Central memory CD8-positive, alpha-beta T cell (primary cell): ENCODE data around the gene PDGFRB.
"Not testable (repeated sequence)": the region's sequence is repeated elsewhere in the genome, so short reads cannot be mapped to it uniquely, and the experiment has no call there.

Source experiments
- ATAC-seq: fragments of 150-1000 bp; cut with Tn5 transposase; replicated peaks from 2 replicates; pipeline ENCODE4 v1.10.0; 2022; ENCODE audit warnings: mild to moderate bottlenecking, moderate FRiP score, moderate number of reproducible peaks; ENCODE audit not compliant: poor library complexity, severe bottlenecking; ENCODE audit errors: extremely low read depth
- DNase-seq, 2 donors: peaks; one replicate each; pipeline ENCODE4 v3.0.0; 2021; ENCODE audit warnings: low spot score in 2 of 2
- H3K27ac Mint-ChIP-seq: one replicate; pipeline ENCODE4 v1.8.0; 2022; ENCODE audit warnings: low read depth, mild to moderate bottlenecking, moderate library complexity, mixed read lengths
- H3K27me3 Mint-ChIP-seq: one replicate; pipeline ENCODE4 v1.8.0; 2022; ENCODE audit warnings: mixed read lengths
- H3K36me3 Mint-ChIP-seq: one replicate; pipeline ENCODE4 v1.8.0; 2022; ENCODE audit warnings: mild to moderate bottlenecking, moderate library complexity, mixed read lengths; ENCODE audit not compliant: insufficient read depth
- H3K4me1 Mint-ChIP-seq: one replicate; pipeline ENCODE4 v1.8.0; 2022; ENCODE audit warnings: mixed read lengths
- H3K4me3 Mint-ChIP-seq: one replicate; pipeline ENCODE4 v1.8.0; 2022; ENCODE audit warnings: mild to moderate bottlenecking, moderate library complexity, mixed read lengths
- H3K9me3 Mint-ChIP-seq: one replicate; pipeline ENCODE4 v1.8.0; 2022; ENCODE audit warnings: mixed read lengths

The PDGFRB gene

GRCh38 chr5:150106674-150107426, 48.8 kb downstream of the PDGFRB start:
- no peaks in the 10 kb centered on the region for H3K4me1 Mint-ChIP-seq
- ATAC-seq (no peak), DNase-seq (no peak)
- no peaks in the 10 kb centered on the region for H3K9me3 Mint-ChIP-seq
- H3K36me3 Mint-ChIP-seq, result no peaks in the 10 kb centered on the region
- H3K27me3 Mint-ChIP-seq, result peaks cover 34% of the 10 kb centered on the region
- no peak overlapping the region for H3K4me3 Mint-ChIP-seq
- no peak overlapping the region for H3K27ac Mint-ChIP-seq

- H3K27me3 Mint-ChIP-seq, result peaks cover 27% of the 10 kb centered on the region
- no peaks in the 10 kb centered on the region for H3K9me3 Mint-ChIP-seq
- H3K36me3 Mint-ChIP-seq, result no peaks in the 10 kb centered on the region
- no peak overlapping the region for H3K4me3 Mint-ChIP-seq
- ATAC-seq (no peak), DNase-seq (no peak)
- no peak overlapping the region for H3K27ac Mint-ChIP-seq
- no peaks in the 10 kb centered on the region for H3K4me1 Mint-ChIP-seq
These were observed 49.6 kb downstream of the PDGFRB start for GRCh38 chr5:150105928-150106615.

- Mint-ChIP-seq H3K27me3 (peaks cover 30% of the 10 kb centered on the region), H3K36me3 (no peaks in the 10 kb centered on the region), H3K4me1 (no peaks in the 10 kb centered on the region), H3K4me3 (no peak overlapping the region), H3K9me3 (no peaks in the 10 kb centered on the region), H3K27ac (no peak overlapping the region)
- no peak for DNase-seq
- ATAC-seq, result no peak
These were observed 51.1 kb downstream of the PDGFRB start for GRCh38 chr5:150104550-150104870.

GRCh38 chr5:150103678-150104549, 51.7 kb downstream of the PDGFRB start:
- H3K4me3 Mint-ChIP-seq, result no peak overlapping the region
- no peaks in the 10 kb centered on the region for H3K36me3 Mint-ChIP-seq

GRCh38 chr5:150101023-150101422, 54.6 kb downstream of the PDGFRB start:
- Mint-ChIP-seq H3K4me3 (no peak overlapping the region), H3K9me3 (no peaks in the 10 kb centered on the region), H3K36me3 (no peaks in the 10 kb centered on the region), H3K27ac (no peak overlapping the region), H3K27me3 (peaks cover 21% of the 10 kb centered on the region), H3K4me1 (no peaks in the 10 kb centered on the region)
- ATAC-seq (no peak), DNase-seq (no peak)

More at GRCh38 chr5:150103678-150104549, 51.7 kb downstream of the PDGFRB start:
- Mint-ChIP-seq H3K9me3 (no peaks in the 10 kb centered on the region), H3K27me3 (peaks cover 29% of the 10 kb centered on the region), H3K27ac (no peak overlapping the region), H3K4me1 (no peaks in the 10 kb centered on the region)
- ATAC-seq (no peak), DNase-seq (no peak)

- no peaks in the 10 kb centered on the region for H3K9me3 Mint-ChIP-seq
- H3K36me3 Mint-ChIP-seq, result no peaks in the 10 kb centered on the region
- no peak overlapping the region for H3K27ac Mint-ChIP-seq
- H3K4me1 Mint-ChIP-seq, result no peaks in the 10 kb centered on the region
- peaks cover 57% of the 10 kb centered on the region for H3K27me3 Mint-ChIP-seq
- DNase-seq (no peak), ATAC-seq (no peak)
- H3K4me3 Mint-ChIP-seq, result no peak overlapping the region
These were observed 58.5 kb downstream of the PDGFRB start for GRCh38 chr5:150097152-150097551.

- no peaks in the 10 kb centered on the region for H3K9me3 Mint-ChIP-seq
- H3K27me3 Mint-ChIP-seq, result peaks cover 79% of the 10 kb centered on the region
- H3K36me3 Mint-ChIP-seq, result no peaks in the 10 kb centered on the region
- no peaks in the 10 kb centered on the region for H3K4me1 Mint-ChIP-seq
- H3K27ac Mint-ChIP-seq, result no peak overlapping the region
- no peak for ATAC-seq
- DNase-seq, result no peak
- no peak overlapping the region for H3K4me3 Mint-ChIP-seq
These were observed 63.4 kb downstream of the PDGFRB start for GRCh38 chr5:150092159-150092787.

GRCh38 chr5:150085950-150086715, 69.5 kb downstream of the PDGFRB start, which contains the start of gene CSF1R:
CSF1R (minus strand) TSS chr5:150086554; CDS start chr5:150086427, 127 bp downstream.
- no peaks in the 10 kb centered on the region for H3K4me1 Mint-ChIP-seq
- no peak within 1 kb of the TSS for H3K27ac Mint-ChIP-seq
- no peak for ATAC-seq
- H3K27me3 Mint-ChIP-seq, result peaks cover 82% of the 10 kb centered on the region
- H3K36me3 Mint-ChIP-seq, result no peaks in the 10 kb centered on the region
- no peak within 1 kb of the TSS for H3K4me3 Mint-ChIP-seq
- DNase-seq, result no peak
- H3K9me3 Mint-ChIP-seq, result no peaks in the 10 kb centered on the region

- no peak overlapping the region for H3K4me3 Mint-ChIP-seq
- H3K27ac Mint-ChIP-seq, result no peak overlapping the region
- DNase-seq (no peak), ATAC-seq (no peak)
- no peaks in the 10 kb centered on the region for H3K4me1 Mint-ChIP-seq
- no peaks in the 10 kb centered on the region for H3K9me3 Mint-ChIP-seq
- H3K36me3 Mint-ChIP-seq, result no peaks in the 10 kb centered on the region
- H3K27me3 Mint-ChIP-seq, result peaks cover 74% of the 10 kb centered on the region
These were observed 70.3 kb downstream of the PDGFRB start for GRCh38 chr5:150085191-150085912.

- H3K4me1 Mint-ChIP-seq, H3K27ac Mint-ChIP-seq, H3K4me3 Mint-ChIP-seq, H3K9me3 Mint-ChIP-seq, H3K36me3 Mint-ChIP-seq, DNase-seq, ATAC-seq: not testable (repeated sequence)
- H3K27me3 Mint-ChIP-seq, result peaks cover 75% of the 10 kb centered on the region
These were observed 70.9 kb downstream of the PDGFRB start for GRCh38 chr5:150084754-150085153.

- DNase-seq (no peak), ATAC-seq (no peak)
- Mint-ChIP-seq H3K4me3 (no peak overlapping the region), H3K9me3 (no peaks in the 10 kb centered on the region), H3K36me3 (peaks cover 1% of the 10 kb centered on the region), H3K27ac (no peak overlapping the region), H3K27me3 (peaks cover 75% of the 10 kb centered on the region), H3K4me1 (no peaks in the 10 kb centered on the region)
These were observed 72.8 kb downstream of the PDGFRB start for GRCh38 chr5:150082889-150083288.
